Stimulated activated memory B cell treated with anti-CD40 and anti-IgM and Interleukin-4, amounts not matched to agents 10 μg/mL and 1 μg/mL and 100 μg/mL, for 72 hours (primary cell): Measurements from ENCODE around the gene ANKRD50.

ENCODE experiments used
- ATAC-seq: fragments of 150-1000 bp; cut with Tn5 transposase; 2 replicates; pipeline ENCODE4 v1.10.0; 2021
- H3K27ac Mint-ChIP-seq: one replicate; pipeline ENCODE4 v1.8.0; 2022; ENCODE audit warnings: mild to moderate bottlenecking, mixed read lengths
- H3K27me3 Mint-ChIP-seq: one replicate; pipeline ENCODE4 v1.8.0; 2022; ENCODE audit warnings: mixed read lengths
- H3K36me3 Mint-ChIP-seq: one replicate; pipeline ENCODE4 v1.8.0; 2022; ENCODE audit warnings: mixed read lengths
- H3K4me1 Mint-ChIP-seq: one replicate; pipeline ENCODE4 v1.8.0; 2022; ENCODE audit warnings: mixed read lengths
- H3K4me3 Mint-ChIP-seq: one replicate; pipeline ENCODE4 v1.8.0; 2022; ENCODE audit warnings: mild to moderate bottlenecking, moderate library complexity, mixed read lengths
- H3K9me3 Mint-ChIP-seq: one replicate; pipeline ENCODE4 v1.8.0; 2022; ENCODE audit warnings: mixed read lengths

Gene ANKRD50

DNA sequence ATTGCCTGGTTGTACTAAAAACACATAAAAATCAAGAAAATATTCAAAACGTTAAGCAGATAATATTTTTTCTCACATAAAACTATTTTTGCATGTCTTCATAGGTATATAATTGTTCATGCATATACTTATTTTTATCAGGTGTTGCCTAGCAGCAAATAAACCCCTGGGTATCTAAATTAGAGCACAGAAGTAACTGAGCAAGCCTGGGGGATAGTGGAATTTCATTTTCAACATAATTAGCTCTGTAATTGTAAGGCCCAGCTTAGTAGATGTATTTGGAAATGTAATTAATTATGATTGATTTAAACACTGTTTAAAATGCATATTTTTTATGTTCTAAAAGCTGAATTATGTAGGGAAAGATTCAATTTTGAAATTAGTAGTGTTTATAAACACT lies 82.9 kb downstream of the ANKRD50 start:
- ATAC-seq = no peak
- Mint-ChIP-seq H3K4me1 (no peaks in the 10 kb centered on the region), H3K36me3 (no peaks in the 10 kb centered on the region), H3K4me3 (no peak overlapping the region), H3K27ac (no peak overlapping the region), H3K27me3 (no peaks in the 10 kb centered on the region), H3K9me3 (peaks cover 3% of the 10 kb centered on the region)
